HG03575 (cell line): ENCODE measurements around the gene LRFN2.

ENCODE experiments used
- ATAC-seq: cut with Tn5 transposase; IDR thresholded peaks from one replicate; pipeline ENCODE4 v1.9.1; 2021; ENCODE audit not compliant: unreplicated experiment, insufficient number of reproducible peaks, low FRiP score; ENCODE audit errors: extremely low read depth

Gene LRFN2

DNA sequence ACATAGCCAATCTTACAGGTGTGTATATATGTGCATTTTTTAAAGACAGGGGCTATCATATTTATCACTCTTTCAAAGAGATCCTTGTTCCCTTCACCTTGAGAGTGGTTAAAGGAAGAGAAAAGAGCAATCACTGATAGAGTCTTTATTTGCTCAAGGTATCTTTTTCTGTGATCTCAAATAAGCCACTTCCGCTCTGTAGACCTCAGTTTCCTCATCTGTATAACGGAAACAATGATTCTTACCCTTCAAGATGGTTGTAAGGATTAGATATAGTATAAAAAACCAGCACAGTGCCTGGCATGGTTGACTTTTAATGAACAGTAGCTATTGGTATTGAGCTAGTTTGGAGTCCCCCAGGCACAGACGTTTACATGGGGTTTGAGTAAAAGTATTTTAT, 10.1 kb upstream of the LRFN2 start:
- ATAC-seq, result no peak

DNA sequence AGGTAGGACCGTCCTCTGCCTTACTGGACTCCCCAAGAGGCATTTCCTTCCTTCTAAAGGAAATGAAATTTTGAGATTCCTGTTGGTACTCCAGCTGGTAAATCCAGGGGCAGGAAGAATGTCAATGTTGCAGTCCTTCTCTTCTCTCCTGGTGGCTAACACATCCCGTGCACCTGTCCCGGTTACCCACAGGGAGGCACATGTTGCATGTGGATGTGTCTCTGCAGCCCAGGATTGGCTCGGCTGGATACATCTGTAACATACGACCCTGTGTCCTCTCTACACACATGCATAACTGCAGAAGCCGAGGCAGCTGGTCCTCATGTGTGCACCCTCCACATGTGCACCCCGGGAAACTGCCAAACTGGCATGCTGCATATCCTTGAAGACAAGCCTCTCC, 1.3 kb upstream of the LRFN2 start:
- ATAC-seq, result no peak

DNA sequence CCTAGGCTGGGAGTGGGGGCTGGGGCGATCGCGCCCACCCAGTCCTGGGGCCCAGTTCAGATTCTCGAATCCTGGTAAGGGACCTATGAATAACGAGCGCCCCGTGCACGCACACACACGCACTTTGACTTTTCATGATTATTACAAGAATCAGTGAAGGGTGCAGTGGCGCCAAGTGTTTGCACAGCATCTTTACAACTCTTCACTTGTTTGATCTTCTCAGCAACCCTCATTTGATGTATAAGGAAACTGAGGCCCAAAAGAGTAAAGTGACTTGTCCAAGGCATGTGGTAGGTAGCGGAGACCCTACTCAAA, 863 bp upstream of the LRFN2 start:
- ATAC-seq, result no peak

GRCh38 chr6:40586369-40587201, 579 bp downstream of the LRFN2 start:
- no peak for ATAC-seq

DNA sequence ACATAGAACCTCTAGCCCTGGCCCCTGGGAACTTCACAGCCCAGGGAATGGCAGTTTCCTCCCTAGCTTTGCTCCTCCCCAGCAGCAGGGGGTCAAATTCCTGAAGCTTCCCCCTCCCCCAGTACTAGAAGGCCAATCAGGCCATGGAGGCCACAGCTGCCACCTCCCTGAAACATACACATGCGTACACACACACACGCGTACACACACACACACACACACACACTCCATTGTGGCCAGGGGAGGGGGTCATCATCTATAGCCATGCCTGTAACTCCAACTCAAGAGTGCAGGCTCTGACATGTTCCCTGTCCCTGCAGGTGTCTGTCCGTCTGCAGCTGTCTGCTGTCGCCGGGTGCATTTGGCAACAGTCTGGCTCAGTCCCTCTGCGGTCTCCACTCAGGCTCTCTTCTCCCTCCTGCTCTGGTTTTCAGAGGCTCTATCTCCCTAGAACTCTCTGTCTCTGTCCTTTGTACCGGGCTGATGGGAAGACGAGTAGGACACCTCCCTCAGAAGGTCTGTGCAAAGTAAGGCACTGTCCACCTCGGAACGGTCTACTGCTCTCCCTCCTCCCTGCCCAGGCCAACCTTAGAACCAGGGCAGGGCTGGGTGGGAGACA, 1.4 kb downstream of the LRFN2 start:
- no peak for ATAC-seq

GRCh38 chr6:40585223-40585622, 1.9 kb downstream of the LRFN2 start:
- ATAC-seq, result no peak

GRCh38 chr6:40584741-40585140, 2.4 kb downstream of the LRFN2 start:
- no peak for ATAC-seq

DNA sequence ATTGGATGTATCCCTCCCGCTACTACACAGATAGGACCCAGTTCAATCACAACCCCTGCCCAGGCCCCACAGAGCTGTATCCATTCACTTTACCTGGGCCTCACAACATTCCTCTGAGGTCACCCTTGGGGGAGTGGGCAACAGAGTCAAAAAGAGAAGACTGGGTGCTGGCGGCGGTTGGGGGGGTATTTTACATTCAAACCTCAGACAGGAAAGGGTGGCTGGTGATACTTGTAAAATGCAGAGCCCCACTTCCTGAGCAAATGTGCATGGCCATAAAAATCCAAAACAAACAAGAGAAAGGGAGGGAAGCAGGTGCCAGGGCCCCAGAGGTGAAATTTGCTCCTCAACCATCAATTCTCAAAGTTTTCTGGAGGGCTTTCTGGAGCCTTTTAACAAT, 3.5 kb downstream of the LRFN2 start:
- ATAC-seq, result no peak

- ATAC-seq, result no peak
Measured at GRCh38 chr6:40582892-40583291, 4.3 kb downstream of the LRFN2 start.

- no peak for ATAC-seq
Measured at GRCh38 chr6:40579101-40579500, 8.1 kb downstream of the LRFN2 start.

GRCh38 chr6:40577672-40578071, 9.5 kb downstream of the LRFN2 start:
- ATAC-seq, result no peak

- ATAC-seq, result no peak
Measured at GRCh38 chr6:40573221-40573620, 13.9 kb downstream of the LRFN2 start.

DNA sequence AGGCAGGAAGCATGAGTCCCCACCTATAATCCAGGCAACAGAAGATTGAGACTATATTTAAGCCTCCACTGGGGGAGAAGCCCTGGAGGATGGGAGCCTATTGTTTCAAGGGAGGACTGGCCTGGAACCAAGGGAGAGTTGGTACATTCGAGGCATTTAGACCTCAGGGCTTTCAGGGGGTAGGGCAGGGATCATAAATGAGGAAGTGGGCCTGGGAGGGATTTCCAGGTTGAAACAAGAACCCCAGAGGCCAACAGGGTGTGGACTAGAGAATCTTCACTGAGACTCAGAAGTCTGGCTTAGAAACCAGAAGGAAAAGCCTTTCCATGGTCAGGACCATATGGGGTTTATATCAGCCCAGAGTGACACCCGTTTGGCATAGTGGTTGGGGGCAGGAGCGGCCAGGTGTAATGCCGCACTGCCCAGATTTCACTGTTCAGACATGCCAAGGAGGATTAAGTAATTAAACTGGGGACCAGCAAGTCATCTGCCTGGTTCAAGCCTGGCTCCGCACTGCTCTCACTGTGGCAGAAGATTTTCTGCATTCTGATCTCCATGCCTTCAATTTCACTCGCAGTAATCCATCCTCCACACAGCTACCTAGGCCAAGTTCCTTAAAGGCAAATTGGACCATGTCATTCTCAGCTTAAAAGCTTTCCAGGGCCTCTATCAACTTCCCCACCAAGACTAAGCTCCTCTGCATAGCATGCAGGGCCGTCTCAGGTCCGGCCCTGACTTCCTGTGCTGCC, 17.8 kb downstream of the LRFN2 start:
- no peak for ATAC-seq

DNA sequence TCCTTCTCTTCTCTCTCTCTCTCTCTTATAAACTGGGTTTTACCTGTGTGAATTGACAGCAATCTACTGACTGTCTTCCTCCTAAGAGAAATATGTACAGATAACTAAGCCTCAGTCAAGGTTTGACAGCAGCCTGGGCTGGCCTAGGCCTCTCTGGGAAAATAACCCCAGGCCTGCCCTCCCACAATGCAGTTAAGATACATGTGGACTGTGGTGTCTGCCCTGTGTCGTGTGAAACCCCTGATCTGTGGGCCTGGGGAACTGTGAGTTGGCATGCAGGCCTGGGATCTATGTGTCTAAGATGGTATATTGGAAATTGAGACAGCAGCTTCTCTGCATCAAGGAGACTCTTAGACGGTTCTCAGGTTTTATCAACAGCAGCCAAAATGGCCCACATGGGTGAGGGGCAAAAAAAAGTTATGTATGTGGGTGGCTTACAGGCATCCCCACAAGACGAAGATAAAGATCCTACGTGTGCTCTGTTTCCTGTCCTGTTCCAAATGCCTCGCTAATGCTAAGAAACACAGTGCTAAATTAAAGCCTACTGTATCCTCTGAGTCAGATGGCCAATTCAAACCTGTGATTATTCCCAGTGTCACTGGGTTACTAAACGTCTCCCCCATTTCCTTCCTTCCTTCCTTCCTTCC, 19.0 kb downstream of the LRFN2 start:
- no peak for ATAC-seq

DNA sequence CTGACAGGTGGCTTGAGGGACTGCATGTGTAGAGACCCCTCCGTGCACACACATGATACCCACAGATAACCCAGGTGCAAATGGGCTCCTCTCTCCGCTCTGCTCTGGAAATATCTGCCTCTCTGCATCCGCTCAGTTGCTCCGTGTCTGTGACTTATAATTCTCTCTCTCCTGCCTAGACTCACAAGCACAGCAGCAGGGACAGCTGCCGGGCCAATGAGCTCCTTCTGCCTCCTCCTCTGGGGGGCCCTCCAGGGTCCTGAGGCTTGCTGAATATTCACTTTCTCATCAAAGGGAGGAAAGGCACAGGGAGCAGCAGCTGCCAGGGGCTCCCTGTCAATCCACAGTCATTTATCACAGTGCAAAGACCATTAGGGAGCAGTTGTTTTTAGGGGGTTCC, 24.1 kb downstream of the LRFN2 start:
- no peak for ATAC-seq

- ATAC-seq, result no peak
Measured at GRCh38 chr6:40559056-40559455, 28.1 kb downstream of the LRFN2 start.

DNA sequence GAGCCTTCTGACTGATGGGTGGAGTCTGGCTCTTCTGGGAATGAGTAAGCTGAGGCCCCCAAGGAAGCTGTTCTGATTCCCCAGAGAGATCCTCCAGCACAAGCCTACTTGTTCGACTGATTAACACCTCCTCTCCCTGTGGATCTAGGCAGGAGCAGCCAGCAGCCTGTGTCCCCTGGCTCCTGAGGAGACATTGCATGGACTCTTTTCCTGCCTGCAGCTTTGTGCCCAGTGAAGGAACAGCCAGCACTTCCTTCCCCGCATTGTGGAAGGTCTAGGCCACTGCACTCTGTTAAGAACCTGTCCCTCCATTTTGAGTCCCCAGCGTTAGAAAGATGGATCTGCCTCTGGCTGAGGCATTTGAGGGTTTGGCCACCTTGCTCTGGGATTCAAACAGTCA, 29.1 kb downstream of the LRFN2 start:
- ATAC-seq, result no peak

DNA sequence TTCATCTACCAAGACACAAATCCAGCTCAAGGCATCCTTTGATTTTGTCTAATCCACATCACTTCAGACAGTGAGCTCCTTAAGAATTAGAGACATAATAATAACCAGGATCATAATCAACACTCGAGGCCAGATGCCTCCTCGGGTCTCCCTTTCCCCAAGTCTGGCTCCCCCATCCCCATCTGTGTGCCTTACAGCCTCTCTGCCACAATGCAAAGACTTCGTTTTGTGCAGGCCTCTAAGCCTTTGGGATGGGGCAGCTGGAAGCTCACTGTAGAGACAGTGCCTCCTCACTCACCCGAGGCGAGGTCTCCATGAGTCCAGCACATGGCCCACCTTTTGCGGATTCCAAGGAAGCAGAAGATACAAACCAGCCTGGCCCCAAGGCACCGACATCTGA, 30.3 kb downstream of the LRFN2 start:
- no peak for ATAC-seq

DNA sequence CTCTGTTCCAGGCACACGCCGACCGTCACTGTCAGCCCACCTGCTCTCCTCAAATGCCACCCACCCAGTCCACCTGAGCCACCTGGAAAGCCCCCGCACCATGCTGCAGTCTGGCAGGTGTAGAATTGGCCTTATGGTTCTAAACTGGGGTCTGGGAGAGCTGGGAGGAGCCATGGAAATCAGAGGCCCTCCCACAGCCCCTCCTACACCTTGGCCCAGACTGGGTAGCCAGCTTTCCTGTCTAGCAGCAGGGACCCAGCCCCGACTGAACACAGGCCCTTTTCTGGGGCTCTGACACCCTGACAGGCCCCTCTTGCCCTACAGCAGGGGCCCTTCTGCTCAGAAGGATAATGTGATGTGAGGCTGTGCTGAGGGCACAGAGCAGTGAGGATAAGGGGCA, 31.1 kb downstream of the LRFN2 start:
- no peak for ATAC-seq

GRCh38 chr6:40555092-40555491, 32.1 kb downstream of the LRFN2 start:
- no peak for ATAC-seq
